IPS-15b (cell line): ENCODE results near the gene HOXD1.

Experiments
- H3K27me3 ChIP-seq: one replicate; pipeline ENCODE4 v1.6.1; 2013; ENCODE audit warnings: low read length; ENCODE audit not compliant: control insufficient read depth, insufficient read depth
- H3K36me3 ChIP-seq: one replicate; pipeline ENCODE4 v1.6.1; 2013; ENCODE audit warnings: low read length; ENCODE audit not compliant: control insufficient read depth, insufficient read depth
- H3K4me1 ChIP-seq: one replicate; pipeline ENCODE4 v1.6.1; 2013; ENCODE audit warnings: mild to moderate bottlenecking, low read length; ENCODE audit not compliant: control insufficient read depth, insufficient read depth
- H3K4me3 ChIP-seq: one replicate; pipeline ENCODE4 v1.5.1; 2013; ENCODE audit warnings: low read depth, low read length
- H3K9ac ChIP-seq: one replicate; pipeline ENCODE4 v1.6.1; 2013; ENCODE audit warnings: low read depth, mild to moderate bottlenecking, low read length
- H3K9me3 ChIP-seq: one replicate; pipeline ENCODE4 v1.6.1; 2013; ENCODE audit warnings: mild to moderate bottlenecking, low read length; ENCODE audit not compliant: control insufficient read depth, insufficient read depth

HOXD1 gene

DNA sequence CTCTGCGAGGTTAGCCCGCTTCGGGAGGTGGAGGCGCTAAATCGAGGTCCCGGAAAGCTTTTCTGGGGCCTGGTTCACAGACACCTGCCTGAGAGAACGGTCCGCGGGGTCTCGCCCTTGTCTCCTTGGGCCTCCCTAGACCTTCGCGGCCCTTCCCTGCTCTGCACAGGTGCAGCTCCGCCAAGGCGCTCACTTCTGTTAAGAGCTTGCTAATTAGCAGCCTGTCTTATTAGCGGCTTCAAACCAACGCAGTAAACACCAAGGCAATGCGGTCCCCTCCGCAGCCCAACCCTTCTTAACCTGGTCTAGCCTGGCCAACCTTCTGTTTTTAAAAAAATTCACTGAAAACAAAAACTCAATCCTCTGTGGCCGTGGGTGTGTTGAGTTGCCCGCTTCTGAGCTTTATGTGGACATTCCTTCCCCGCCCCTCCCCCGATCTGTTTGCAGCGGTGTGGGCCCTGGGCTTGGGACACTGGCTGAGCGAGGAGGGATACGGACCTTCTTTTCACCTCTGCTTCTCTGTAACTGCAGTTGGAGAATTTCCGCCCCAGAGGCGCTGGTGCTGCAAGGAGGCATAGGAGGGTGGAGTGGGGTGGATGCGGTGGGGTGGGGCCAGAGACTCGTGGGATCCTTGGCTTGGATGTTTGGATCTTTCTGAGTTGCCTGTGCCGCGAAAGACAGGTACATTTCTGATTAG, 40.5 kb upstream of the HOXD1 start:
- Histone ChIP-seq H3K4me3 (peak overlapping the region; percentile 32), H3K27me3 (peaks cover 100% of the 10 kb centered on the region), H3K36me3 (no peaks in the 10 kb centered on the region), H3K9me3 (no peaks in the 10 kb centered on the region), H3K9ac (no peak overlapping the region), H3K4me1 (no peaks in the 10 kb centered on the region)

DNA sequence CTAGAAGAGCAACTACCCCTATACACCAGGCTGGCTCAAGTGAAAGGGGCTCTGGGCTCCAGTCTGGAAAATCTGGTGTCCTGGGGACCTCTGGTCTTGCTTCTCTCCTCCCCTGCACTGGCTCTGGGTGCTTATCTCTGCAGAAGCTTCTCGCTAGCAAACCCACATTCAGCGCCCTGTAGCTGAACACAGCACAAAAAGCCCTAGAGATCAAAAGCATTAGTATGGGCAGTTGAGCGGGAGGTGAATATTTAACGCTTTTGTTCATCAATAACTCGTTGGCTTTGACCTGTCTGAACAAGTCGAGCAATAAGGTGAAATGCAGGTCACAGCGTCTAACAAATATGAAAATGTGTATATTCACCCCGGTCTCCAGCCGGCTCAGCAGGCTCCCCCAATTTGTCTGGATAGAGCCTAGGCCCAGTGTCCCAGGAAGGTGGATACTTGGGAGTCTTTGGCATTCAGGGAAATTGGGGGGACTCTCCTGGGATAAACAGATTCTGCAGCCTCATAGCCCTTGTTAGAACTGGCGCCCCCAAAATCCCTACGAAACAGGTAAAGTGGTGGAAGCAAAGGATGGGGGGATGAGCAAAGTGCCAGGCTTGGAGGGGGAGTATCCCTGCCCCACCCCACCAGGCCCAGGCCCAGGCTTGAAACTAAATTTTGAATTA, 39.6 kb upstream of the HOXD1 start:
- Histone ChIP-seq H3K27me3 (peaks cover 100% of the 10 kb centered on the region), H3K36me3 (no peaks in the 10 kb centered on the region), H3K4me3 (peak overlapping the region; percentile 32), H3K4me1 (no peaks in the 10 kb centered on the region), H3K9ac (no peak overlapping the region), H3K9me3 (no peaks in the 10 kb centered on the region)

DNA sequence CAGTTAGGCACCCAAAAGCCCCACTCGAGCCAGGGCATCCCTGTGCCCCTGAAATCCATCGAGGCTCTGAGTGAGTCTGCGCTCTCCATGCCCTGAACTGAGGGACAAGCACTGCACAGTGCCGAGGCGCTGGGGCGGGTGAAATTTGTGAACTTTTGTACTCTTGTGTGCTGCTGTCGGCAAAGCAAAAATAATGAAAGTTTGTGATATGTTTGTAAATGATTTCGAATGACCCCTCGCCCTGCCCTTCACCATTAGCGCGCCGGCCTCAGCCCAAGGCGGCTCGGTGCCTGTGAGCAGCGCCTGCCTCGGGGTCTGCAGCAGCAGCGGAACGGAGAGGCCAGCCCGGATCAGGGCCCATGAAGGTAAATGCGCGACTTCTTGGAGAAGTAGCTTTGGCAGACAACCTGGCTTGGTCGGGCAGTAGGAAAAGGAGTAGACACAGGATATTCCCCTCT, 39.0 kb upstream of the HOXD1 start:
- no peaks in the 10 kb centered on the region for H3K36me3 ChIP-seq
- peaks cover 100% of the 10 kb centered on the region for H3K27me3 ChIP-seq
- peak overlapping the region; percentile 16 for H3K4me3 ChIP-seq
- no peak overlapping the region for H3K9ac ChIP-seq
- no peaks in the 10 kb centered on the region for H3K9me3 ChIP-seq
- no peaks in the 10 kb centered on the region for H3K4me1 ChIP-seq

DNA sequence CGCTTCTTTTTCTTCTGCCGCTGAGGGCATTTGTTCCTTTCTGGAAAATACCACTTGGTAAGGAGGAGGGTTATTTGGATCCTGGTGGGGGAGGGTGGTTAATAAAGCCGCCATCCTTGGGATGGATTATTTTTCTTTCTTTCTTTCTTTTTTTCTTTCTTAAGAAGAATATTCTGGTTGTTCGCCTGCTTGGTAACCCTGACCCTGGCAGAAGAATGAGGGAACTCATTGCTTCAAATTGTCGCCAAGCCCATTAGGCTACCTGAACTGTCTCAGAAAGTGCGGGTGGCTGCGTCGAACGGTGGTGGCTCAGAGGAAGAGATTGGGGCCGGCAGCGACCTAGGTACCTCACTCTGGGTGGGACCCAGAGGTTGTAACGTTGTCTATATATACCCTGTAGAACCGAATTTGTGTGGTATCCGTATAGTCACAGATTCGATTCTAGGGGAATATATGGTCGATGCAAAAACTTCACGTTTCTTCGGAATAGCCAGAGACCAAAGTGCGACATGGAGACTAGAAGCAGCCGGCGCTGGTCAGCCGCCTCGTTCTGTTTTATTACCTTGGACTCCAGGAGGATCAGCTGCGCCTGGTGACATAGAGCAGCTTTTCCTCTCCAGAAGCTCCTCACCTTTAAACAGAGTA, 38.4 kb upstream of the HOXD1 start:
- no peaks in the 10 kb centered on the region for H3K4me1 ChIP-seq
- peak overlapping the region; percentile 26 for H3K4me3 ChIP-seq
- H3K27me3 ChIP-seq = peaks cover 100% of the 10 kb centered on the region
- no peak overlapping the region for H3K9ac ChIP-seq
- no peaks in the 10 kb centered on the region for H3K36me3 ChIP-seq
- H3K9me3 ChIP-seq = no peaks in the 10 kb centered on the region

DNA sequence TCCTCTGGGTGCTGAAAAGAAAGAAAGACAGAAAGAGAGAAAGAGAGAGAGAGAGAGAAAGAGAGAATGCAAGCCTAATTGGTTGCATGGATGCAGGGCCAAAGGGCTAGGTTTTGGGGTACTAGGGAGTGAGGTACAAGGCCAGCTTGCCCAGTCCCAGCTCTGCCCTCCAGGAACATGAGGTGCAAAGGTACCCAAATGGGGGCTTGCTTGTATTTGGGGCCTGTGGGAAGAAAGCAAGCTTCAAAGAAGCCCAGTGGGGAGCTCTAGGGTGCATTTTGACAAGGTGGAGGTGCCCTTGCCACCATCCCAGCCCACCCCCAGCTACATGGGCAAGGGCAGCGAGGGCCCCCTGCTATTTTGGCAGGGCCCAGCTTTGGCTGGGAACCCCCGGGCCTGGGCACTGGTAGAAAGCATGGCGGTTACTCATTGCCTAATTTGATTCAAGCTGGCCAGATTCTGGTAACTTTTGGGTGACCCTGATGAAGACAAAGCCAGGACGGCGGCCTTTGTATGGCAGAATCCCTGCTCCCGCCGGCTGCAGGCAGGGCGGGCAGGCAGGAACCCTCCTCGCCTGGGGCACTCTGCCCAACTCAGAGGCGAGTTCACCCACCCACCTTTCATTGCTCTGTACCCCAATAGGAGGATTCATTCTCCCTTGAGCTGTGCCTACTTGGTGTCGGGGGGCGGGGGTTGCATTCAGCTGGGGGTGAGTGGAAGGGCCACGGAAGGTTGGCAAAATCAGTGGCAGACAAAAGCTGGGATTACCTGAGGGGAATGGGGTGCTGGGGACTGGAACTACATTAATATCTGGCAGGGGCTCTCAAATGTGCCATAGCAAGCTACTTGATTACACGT, 37.7 kb upstream of the HOXD1 start:
- H3K4me3 ChIP-seq = peak overlapping the region; percentile 26
- H3K9ac ChIP-seq = no peak overlapping the region
- no peaks in the 10 kb centered on the region for H3K9me3 ChIP-seq
- peaks cover 100% of the 10 kb centered on the region for H3K27me3 ChIP-seq
- H3K4me1 ChIP-seq = peaks cover 2% of the 10 kb centered on the region
- no peaks in the 10 kb centered on the region for H3K36me3 ChIP-seq

DNA sequence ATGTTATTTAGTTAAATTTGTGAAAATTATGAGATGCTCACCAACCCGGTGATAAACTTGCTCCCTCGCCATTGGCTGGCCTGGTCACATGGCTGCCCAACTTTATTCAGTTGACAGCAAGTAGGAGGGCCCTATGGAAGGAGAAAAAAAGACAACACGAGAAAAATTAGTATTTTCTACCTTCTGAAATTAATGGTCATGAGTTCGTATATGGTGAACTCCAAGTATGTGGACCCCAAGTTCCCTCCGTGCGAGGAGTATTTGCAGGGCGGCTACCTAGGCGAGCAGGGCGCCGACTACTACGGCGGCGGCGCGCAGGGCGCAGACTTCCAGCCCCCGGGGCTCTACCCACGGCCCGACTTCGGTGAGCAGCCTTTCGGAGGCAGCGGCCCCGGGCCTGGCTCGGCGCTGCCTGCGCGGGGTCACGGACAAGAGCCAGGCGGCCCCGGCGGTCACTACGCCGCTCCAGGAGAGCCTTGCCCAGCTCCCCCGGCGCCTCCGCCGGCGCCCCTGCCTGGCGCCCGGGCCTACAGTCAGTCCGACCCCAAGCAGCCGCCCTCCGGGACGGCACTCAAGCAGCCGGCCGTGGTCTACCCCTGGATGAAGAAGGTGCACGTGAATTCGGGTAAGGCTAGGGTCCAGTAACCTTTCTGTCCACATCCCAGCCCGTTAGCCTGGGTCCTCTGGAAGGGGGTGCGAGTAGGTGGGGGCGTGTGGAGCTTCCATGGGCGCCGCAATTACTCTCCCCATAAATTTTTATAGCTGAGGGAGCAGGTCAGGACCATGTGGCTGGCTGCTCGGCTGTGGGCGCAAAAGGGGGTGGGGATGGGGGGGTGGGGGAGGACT, 36.8 kb upstream of the HOXD1 start, which contains the start of gene HOXD4:
Gene HOXD4 (plus strand): TSS at position 109 of the 846 bp plus-strand sequence. CDS start 84 bp downstream, at position 193.
- Histone ChIP-seq H3K9ac (no peak within 1 kb of the TSS), H3K9me3 (no peaks in the 10 kb centered on the region), H3K27me3 (peaks cover 100% of the 10 kb centered on the region)

DNA sequence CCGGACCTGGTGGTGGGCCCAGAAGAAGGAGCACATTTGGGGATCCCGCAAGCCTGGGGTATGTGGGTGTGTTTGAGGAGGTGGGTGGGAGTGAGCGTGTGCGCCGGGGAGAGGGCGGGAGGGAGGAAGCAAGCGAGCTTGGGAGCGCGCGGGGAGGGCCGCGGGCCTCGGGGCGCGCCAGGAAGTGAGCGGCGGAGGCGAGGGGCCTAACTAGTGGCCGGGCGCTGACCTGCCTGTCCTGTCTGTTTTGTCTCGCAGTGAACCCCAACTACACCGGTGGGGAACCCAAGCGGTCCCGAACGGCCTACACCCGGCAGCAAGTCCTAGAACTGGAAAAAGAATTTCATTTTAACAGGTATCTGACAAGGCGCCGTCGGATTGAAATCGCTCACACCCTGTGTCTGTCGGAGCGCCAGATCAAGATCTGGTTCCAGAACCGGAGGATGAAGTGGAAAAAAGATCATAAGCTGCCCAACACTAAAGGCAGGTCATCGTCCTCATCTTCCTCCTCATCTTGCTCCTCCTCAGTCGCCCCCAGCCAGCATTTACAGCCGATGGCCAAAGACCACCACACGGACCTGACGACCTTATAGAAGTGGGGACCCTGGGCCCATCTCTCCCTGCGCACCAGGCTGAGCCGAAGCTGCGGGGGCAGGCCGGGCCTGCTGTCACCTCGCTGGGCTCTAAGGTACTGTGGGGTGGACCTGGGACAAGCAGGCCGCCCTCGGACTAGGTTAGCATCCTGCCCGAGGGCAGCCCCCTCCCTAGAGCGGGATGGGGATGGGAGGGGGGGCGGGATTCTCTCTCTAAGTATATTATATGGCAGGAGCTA, 35.9 kb upstream of the HOXD1 start:
- Histone ChIP-seq H3K4me3 (peak overlapping the region; percentile 8), H3K4me1 (peaks cover 2% of the 10 kb centered on the region), H3K9ac (no peak overlapping the region), H3K9me3 (no peaks in the 10 kb centered on the region), H3K36me3 (no peaks in the 10 kb centered on the region), H3K27me3 (peaks cover 100% of the 10 kb centered on the region)

More for the DNA sequence above, 36.8 kb upstream of the HOXD1 start, which contains the start of gene HOXD4:
- H3K4me1 ChIP-seq = peaks cover 2% of the 10 kb centered on the region
- H3K36me3 ChIP-seq = no peaks in the 10 kb centered on the region
- peak within 1 kb of the TSS; percentile 26 for H3K4me3 ChIP-seq

DNA sequence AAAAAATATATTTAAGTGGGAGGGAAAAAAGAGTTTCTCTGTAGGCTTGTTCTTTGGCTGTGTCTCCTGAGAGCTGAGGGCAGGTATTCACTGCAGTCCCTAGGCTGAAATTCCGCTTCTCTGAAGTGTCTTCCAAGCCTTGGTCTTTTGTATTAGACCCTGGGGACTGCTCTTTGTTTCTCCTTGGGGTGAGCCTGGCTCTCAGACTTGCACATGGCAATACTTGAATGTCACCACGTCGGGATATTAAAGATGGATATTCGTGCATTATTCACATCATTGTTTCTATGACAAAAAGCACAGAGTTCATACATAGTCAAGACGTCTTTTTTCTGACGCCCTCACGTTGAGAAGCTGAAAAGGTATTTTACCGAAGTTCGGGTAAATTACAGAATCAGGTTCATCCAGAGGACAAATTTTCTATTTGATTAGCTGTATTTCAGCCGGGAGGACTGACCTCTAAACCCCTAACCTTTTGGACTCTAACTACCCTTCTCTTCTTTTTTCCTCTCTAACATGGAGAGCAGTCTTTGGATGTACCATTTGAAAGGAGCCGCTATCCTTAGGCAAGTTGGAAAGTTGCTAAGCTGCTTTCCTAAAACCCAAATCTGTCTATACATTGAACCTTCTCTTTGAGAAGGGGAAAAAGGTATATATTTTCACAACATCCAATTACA, 33.8 kb upstream of the HOXD1 start:
- Histone ChIP-seq H3K36me3 (no peaks in the 10 kb centered on the region), H3K9ac (no peak overlapping the region), H3K4me1 (peaks cover 2% of the 10 kb centered on the region), H3K9me3 (no peaks in the 10 kb centered on the region), H3K27me3 (peaks cover 100% of the 10 kb centered on the region), H3K4me3 (no peak overlapping the region)

DNA sequence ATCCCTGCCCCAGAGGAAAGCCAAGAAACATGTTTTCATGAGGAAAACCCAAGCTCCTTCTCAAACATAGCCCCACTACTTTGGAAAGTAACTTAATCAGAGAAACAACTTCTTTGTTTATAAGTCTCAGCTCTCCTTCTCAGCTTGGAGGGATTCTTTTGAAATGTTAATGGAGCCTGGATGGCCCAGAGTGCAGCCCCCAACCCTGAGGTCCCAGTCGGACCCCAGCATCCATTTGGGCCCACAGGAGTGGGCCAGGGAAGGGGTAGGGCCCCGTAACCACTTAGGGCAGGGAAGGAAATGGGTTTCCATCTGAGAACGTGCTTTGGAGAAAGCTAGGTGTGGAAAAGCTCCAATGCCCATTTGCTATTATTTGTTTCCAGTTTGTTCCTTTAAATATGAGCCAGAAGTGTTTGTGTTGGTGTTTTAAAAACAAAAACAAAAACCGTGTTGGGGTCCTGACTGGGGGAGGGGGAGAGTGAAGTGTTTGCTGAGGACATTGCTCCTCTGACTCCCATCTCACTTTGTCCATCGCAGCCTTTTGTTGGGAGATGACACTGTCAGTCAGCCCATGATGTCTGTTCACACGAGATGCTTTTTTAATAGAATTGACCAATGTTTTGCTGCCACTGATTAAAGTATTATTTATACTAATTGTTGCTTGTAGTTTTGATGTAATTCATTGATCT, 33.0 kb upstream of the HOXD1 start:
- no peaks in the 10 kb centered on the region for H3K9me3 ChIP-seq
- H3K36me3 ChIP-seq = no peaks in the 10 kb centered on the region
- H3K9ac ChIP-seq = no peak overlapping the region
- peaks cover 2% of the 10 kb centered on the region for H3K4me1 ChIP-seq
- peaks cover 100% of the 10 kb centered on the region for H3K27me3 ChIP-seq
- no peak overlapping the region for H3K4me3 ChIP-seq
